SK-N-SH (cell line): Measurements from ENCODE around the gene TGM6.

Experiments
- NFIC ChIP-seq: IDR thresholded peaks from 2 replicates; pipeline ENCODE4 v1.4.0; 2012; ENCODE audit warnings: borderline replicate concordance
- TF ChIP-seq, protein P1 (sequence below): fragments of 200-600 bp; sonication (generic); IDR thresholded peaks from 2 replicates; pipeline ENCODE4 v1.6.1; 2017; ENCODE audit warnings: antibody characterized with exemption, mild to moderate bottlenecking, moderate library complexity
- TF ChIP-seq, protein P2 (sequence below): IDR thresholded peaks from 2 replicates; pipeline ENCODE4 v1.4.0; 2012; ENCODE audit warnings: low read depth, borderline replicate concordance

DNA sequence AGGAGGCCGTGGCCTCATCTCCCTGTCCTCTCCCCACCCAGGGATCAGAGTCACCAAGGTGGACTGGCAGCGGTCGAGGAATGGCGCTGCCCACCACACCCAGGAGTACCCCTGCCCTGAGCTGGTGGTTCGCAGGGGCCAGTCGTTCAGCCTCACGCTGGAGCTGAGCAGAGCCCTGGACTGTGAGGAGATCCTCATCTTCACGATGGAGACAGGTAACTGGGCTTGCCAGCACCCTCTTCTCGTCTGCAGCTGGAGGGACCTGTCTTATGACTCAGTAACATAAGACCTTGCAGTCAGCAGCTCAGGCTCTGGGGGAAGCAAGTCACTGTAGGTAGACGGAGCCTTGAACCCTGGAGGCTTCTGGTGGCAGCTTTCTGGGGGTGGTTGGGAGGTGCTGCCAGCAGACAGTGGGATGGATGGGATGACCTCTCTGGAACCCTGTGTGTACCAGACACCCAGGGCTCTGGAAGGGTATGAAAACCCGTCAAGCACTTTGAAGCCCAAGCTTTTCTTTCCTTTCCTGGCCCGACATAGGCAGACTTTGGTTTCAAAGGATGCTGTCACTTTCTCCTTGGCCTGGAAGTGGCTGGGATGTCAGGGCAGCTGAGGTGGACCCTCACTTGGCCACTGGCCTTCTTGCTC, 13.8 kb downstream of the TGM6 start:
- TF ChIP-seq, protein P1, sequence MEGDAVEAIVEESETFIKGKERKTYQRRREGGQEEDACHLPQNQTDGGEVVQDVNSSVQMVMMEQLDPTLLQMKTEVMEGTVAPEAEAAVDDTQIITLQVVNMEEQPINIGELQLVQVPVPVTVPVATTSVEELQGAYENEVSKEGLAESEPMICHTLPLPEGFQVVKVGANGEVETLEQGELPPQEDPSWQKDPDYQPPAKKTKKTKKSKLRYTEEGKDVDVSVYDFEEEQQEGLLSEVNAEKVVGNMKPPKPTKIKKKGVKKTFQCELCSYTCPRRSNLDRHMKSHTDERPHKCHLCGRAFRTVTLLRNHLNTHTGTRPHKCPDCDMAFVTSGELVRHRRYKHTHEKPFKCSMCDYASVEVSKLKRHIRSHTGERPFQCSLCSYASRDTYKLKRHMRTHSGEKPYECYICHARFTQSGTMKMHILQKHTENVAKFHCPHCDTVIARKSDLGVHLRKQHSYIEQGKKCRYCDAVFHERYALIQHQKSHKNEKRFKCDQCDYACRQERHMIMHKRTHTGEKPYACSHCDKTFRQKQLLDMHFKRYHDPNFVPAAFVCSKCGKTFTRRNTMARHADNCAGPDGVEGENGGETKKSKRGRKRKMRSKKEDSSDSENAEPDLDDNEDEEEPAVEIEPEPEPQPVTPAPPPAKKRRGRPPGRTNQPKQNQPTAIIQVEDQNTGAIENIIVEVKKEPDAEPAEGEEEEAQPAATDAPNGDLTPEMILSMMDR, result no peak
- no peak for TF ChIP-seq NFIC
- TF ChIP-seq, protein P2, sequence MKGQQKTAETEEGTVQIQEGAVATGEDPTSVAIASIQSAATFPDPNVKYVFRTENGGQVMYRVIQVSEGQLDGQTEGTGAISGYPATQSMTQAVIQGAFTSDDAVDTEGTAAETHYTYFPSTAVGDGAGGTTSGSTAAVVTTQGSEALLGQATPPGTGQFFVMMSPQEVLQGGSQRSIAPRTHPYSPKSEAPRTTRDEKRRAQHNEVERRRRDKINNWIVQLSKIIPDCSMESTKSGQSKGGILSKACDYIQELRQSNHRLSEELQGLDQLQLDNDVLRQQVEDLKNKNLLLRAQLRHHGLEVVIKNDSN, result no peak
